ENCODE data around the gene VIM.

- TF ChIP-seq CTCF (IDR thresholded peaks at IDR 0.05): no peak
- TF ChIP-seq EP300 (IDR thresholded peaks at IDR 0.05): no peak
- TF ChIP-seq POLR2A (IDR thresholded peaks at IDR 0.05): no peak
These were observed 9.9 kb downstream of the VIM start for GRCh38 chr10:17237915-17238444.
